ENCODE data around the gene SLC12A7.

The SLC12A7 gene

DNA sequence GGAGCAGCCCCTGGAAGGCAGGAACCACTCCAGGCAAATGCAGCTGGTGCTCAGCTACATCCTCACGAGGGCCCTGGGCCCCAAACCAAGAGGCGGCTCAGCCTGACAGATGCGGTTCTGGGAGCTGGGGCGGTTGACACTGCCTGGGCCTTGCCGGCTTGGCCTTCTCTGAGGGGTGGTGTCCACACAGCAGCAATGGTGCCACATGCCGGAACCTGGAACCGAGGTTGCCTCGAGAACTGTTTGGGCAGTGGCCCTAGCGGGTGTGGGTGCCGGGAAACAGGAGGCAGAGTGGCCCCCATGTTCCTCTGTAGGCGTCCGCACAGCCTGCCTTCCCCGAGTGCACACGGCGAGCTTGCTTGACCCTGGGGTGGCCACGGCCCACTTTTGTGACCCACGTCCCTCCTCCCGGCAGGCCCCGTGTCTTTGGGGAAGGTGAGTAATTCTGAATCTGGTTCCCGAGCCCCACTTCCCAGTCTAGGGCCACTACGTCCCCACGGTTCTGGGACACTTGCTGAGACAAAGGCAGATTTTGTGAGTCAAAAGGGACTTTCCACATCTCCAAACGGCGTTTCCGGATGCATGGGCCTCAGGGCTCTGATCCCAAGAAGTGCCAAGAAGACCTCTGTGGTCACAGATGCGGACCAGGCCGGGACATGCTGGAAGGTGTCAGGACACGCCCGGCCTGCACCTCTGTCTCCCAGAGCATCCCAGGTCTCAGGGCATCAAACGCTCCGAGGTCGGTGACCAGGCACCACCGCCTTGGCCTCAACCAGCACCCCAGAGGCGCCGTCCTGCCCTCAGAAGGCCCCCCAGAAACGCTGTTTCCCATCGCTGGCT lies 27.7 kb upstream of the SLC12A7 start:
- TF ChIP-seq, protein P1, sequence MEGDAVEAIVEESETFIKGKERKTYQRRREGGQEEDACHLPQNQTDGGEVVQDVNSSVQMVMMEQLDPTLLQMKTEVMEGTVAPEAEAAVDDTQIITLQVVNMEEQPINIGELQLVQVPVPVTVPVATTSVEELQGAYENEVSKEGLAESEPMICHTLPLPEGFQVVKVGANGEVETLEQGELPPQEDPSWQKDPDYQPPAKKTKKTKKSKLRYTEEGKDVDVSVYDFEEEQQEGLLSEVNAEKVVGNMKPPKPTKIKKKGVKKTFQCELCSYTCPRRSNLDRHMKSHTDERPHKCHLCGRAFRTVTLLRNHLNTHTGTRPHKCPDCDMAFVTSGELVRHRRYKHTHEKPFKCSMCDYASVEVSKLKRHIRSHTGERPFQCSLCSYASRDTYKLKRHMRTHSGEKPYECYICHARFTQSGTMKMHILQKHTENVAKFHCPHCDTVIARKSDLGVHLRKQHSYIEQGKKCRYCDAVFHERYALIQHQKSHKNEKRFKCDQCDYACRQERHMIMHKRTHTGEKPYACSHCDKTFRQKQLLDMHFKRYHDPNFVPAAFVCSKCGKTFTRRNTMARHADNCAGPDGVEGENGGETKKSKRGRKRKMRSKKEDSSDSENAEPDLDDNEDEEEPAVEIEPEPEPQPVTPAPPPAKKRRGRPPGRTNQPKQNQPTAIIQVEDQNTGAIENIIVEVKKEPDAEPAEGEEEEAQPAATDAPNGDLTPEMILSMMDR (IDR thresholded peaks at IDR 0.05): no peak

DNA sequence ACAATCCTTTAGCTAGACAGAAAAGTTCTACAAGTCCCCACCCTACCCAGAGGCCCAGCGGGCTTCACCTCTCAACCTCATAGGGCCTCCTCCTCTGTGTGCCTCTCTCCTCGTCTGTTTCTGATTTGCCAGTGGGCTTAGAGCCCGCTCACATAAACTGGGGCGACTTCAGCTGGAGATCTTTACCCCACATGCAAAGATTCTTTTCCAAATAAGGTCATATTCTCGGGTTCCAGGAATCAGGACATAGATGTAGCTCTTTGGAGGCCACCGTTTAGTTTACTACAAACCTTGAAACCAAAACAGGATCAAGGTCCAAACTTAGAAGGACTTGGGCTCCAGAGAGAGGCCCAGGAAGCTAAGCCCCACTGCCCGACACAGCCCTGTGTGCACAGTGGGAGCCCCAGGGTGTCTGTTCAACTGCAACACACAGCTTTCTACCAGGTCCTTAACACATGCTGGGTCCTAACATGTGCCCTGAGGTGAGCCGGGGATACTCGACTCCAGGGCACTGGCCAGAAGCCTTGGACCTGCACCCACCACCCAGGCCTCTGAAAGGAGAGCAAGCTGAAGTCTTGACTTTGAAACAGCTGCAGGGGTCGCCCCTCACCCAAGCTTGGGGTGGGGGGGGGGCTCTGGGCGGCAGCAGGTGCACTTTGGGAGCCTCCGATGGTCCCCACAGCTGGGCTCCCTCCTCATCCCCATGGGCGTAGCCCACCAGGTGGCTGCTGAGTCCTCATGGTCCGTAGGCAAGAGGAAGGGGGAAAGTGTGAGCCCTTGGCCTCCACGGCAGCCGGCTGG lies 26.8 kb upstream of the SLC12A7 start:
- TF ChIP-seq, protein P1 (IDR thresholded peaks at IDR 0.05): no peak

GRCh38 chr5:1137567-1138444 lies 25.9 kb upstream of the SLC12A7 start:
- TF ChIP-seq, protein P1 (IDR thresholded peaks at IDR 0.05): no peak

- TF ChIP-seq, protein P1 (IDR thresholded peaks at IDR 0.05): no peak
Observed at GRCh38 chr5:1136814-1137213, 25.0 kb upstream of the SLC12A7 start.

GRCh38 chr5:1135696-1136525 lies 24.0 kb upstream of the SLC12A7 start:
- TF ChIP-seq, protein P1 (IDR thresholded peaks at IDR 0.05): no peak

- TF ChIP-seq, protein P1 (IDR thresholded peaks at IDR 0.05): no peak
Observed at GRCh38 chr5:1134478-1134877, 22.6 kb upstream of the SLC12A7 start.
